Activated CD4-positive, alpha-beta T cell treated with anti-CD3 and anti-CD28 coated beads, Interleukin-2, amount 50 U/mL, for 16 hours (primary cell): Measurements from ENCODE around the gene PAF1.
"Not testable (repeated sequence)": the region's sequence is repeated elsewhere in the genome, so short reads cannot be mapped to it uniquely, and the experiment has no call there.

ENCODE experiments used
- DNase-seq: peaks from one replicate; pipeline ENCODE4 v3.0.0-alpha.2; 2020

The PAF1 gene

GRCh38 chr19:39380521-39381502 is 10.1 kb downstream of the PAF1 start:
- no peak for DNase-seq

- DNase-seq, result no peak
Observed at GRCh38 chr19:39379865-39380396, 11.0 kb downstream of the PAF1 start.

- not testable (repeated sequence) for DNase-seq
Observed at GRCh38 chr19:39379366-39379765, 11.5 kb downstream of the PAF1 start.

- no peak for DNase-seq
Observed at GRCh38 chr19:39377373-39378362, 13.2 kb downstream of the PAF1 start.

- DNase-seq, result no peak
Observed at GRCh38 chr19:39375929-39376328, 15.0 kb downstream of the PAF1 start.

GRCh38 chr19:39372941-39373340 is 18.0 kb downstream of the PAF1 start:
- DNase-seq, result no peak

GRCh38 chr19:39372047-39372802 is 18.7 kb downstream of the PAF1 start:
- no peak for DNase-seq

GRCh38 chr19:39370735-39371134 is 20.2 kb downstream of the PAF1 start:
- no peak for DNase-seq

- DNase-seq, result no peak
Observed at GRCh38 chr19:39369200-39369599, 21.7 kb downstream of the PAF1 start.

GRCh38 chr19:39365531-39365930 is 25.4 kb downstream of the PAF1 start:
- DNase-seq, result no peak

GRCh38 chr19:39363901-39364457 is 26.9 kb downstream of the PAF1 start:
- DNase-seq, result no peak

GRCh38 chr19:39362682-39363657 is 27.9 kb downstream of the PAF1 start:
- no peak for DNase-seq

- DNase-seq, result no peak
Observed at GRCh38 chr19:39360599-39360998, 30.3 kb downstream of the PAF1 start.

- no peak for DNase-seq
Observed at GRCh38 chr19:39359026-39359425, 31.9 kb downstream of the PAF1 start.

- no peak for DNase-seq
Observed at GRCh38 chr19:39356647-39357046, 34.3 kb downstream of the PAF1 start.

- DNase-seq, result no peak
Observed at GRCh38 chr19:39356073-39356472, 34.8 kb downstream of the PAF1 start.

- DNase-seq, result no peak
Observed at GRCh38 chr19:39355253-39355652, 35.7 kb downstream of the PAF1 start.

- no peak for DNase-seq
Observed at GRCh38 chr19:39352381-39353255, 38.3 kb downstream of the PAF1 start.

- DNase-seq, result peak; percentile 94
Observed at GRCh38 chr19:39351537-39352064, 39.3 kb downstream of the PAF1 start.
